Measurements from ENCODE around the gene MYO3B.
"Not testable (repeated sequence)": the region's sequence is repeated elsewhere in the genome, so short reads cannot be mapped to it uniquely, and the experiment has no call there.

The MYO3B gene

GRCh38 chr2:170586571-170587095, 408.7 kb downstream of the MYO3B start:
- in situ Hi-C loops (cut with MboI; ENCODE audit: low sequenced_read_pairs) = no loop called here

- in situ Hi-C loops (cut with MboI; ENCODE audit: low sequenced_read_pairs) = no loop called here
These were observed 409.2 kb downstream of the MYO3B start for GRCh38 chr2:170587117-170587516.

- in situ Hi-C loops (cut with MboI; ENCODE audit: low sequenced_read_pairs) = no loop called here
These were observed 410.0 kb downstream of the MYO3B start for GRCh38 chr2:170587922-170588321.

- in situ Hi-C loops (cut with MboI; ENCODE audit: low sequenced_read_pairs) = no loop called here
These were observed 410.8 kb downstream of the MYO3B start for GRCh38 chr2:170588729-170589128.

GRCh38 chr2:170596576-170596975, 418.6 kb downstream of the MYO3B start:
- in situ Hi-C loops (cut with MboI; ENCODE audit: low sequenced_read_pairs) = no loop called here

- in situ Hi-C loops (cut with MboI; ENCODE audit: low sequenced_read_pairs) = no loop called here
These were observed 420.1 kb downstream of the MYO3B start for GRCh38 chr2:170598067-170598395.

- in situ Hi-C loops (cut with MboI; ENCODE audit: low sequenced_read_pairs) = no loop called here
These were observed 423.5 kb downstream of the MYO3B start for GRCh38 chr2:170601489-170601888.

- in situ Hi-C loops (cut with MboI; ENCODE audit: low sequenced_read_pairs) = no loop called here
These were observed 427.9 kb downstream of the MYO3B start for GRCh38 chr2:170605862-170606261.

GRCh38 chr2:170607171-170607570, 429.2 kb downstream of the MYO3B start:
- in situ Hi-C loops (cut with MboI; ENCODE audit: low sequenced_read_pairs) = no loop called here

- in situ Hi-C loops (cut with MboI; ENCODE audit: low sequenced_read_pairs) = no loop called here
These were observed 432.7 kb downstream of the MYO3B start for GRCh38 chr2:170610615-170611014.

- in situ Hi-C loops (cut with MboI; ENCODE audit: low sequenced_read_pairs) = not testable (repeated sequence)
These were observed 441.0 kb downstream of the MYO3B start for GRCh38 chr2:170618948-170619347.

GRCh38 chr2:170635094-170635493, 457.1 kb downstream of the MYO3B start:
- in situ Hi-C loops (cut with MboI; ENCODE audit: low sequenced_read_pairs) = not testable (repeated sequence)

- in situ Hi-C loops (cut with MboI; ENCODE audit: low sequenced_read_pairs) = no loop called here
These were observed 461.7 kb downstream of the MYO3B start for GRCh38 chr2:170639635-170640034.

- in situ Hi-C loops (cut with MboI; ENCODE audit: low sequenced_read_pairs) = no loop called here
These were observed 464.0 kb downstream of the MYO3B start for GRCh38 chr2:170641961-170642360.

GRCh38 chr2:170643346-170643745, 465.4 kb downstream of the MYO3B start:
- in situ Hi-C loops (cut with MboI; ENCODE audit: low sequenced_read_pairs) = no loop called here

GRCh38 chr2:170647741-170648436, 469.9 kb downstream of the MYO3B start:
- in situ Hi-C loops (cut with MboI; ENCODE audit: low sequenced_read_pairs) = no loop called here

- in situ Hi-C loops (cut with MboI; ENCODE audit: low sequenced_read_pairs) = no loop called here
These were observed 473.8 kb downstream of the MYO3B start for GRCh38 chr2:170651624-170652325.

GRCh38 chr2:170652637-170653417, 474.9 kb downstream of the MYO3B start:
- in situ Hi-C loops (cut with MboI; ENCODE audit: low sequenced_read_pairs) = no loop called here

GRCh38 chr2:170656669-170657068, 478.7 kb downstream of the MYO3B start:
- in situ Hi-C loops (cut with MboI; ENCODE audit: low sequenced_read_pairs) = no loop called here

GRCh38 chr2:170660409-170660808, 482.5 kb downstream of the MYO3B start:
- in situ Hi-C loops (cut with MboI; ENCODE audit: low sequenced_read_pairs) = no loop called here

GRCh38 chr2:170665743-170666142, 487.8 kb downstream of the MYO3B start:
- in situ Hi-C loops (cut with MboI; ENCODE audit: low sequenced_read_pairs) = no loop called here

- in situ Hi-C loops (cut with MboI; ENCODE audit: low sequenced_read_pairs) = no loop called here
These were observed 492.0 kb downstream of the MYO3B start for GRCh38 chr2:170669909-170670308.

Data from HL-60/S4 treated with phorbol 12-myristate 13-acetate at 8.2 ng/mL for 4 days and 3 days (cell line).